ENCODE data around the gene MCM3. TPM values are rescaled to one million over a fixed set of nuclear protein-coding genes. Genes with fewer than 3 reads are reported as not detected.

Gene MCM3
- total and polyA plus RNA-seq, 2 of the 4 experiments (the other 2 are of a cell fraction), result 54.6 to 66.5 TPM

GRCh38 chr6:52306972-52307870, 22.7 kb upstream of the MCM3 start:
- no peak overlapping the region for H2BK5ac ChIP-seq (ENCODE audit: low read depth, low read length, poor library complexity, severe bottlenecking)
- H3K9ac ChIP-seq (ENCODE audit: low read depth, low read length), result no peak overlapping the region
- H4K20me1 ChIP-seq (ENCODE audit: insufficient read depth, low read length), result no peaks in the 10 kb centered on the region
- H3K23ac ChIP-seq (ENCODE audit: low read depth, low read length), result no peak overlapping the region
- no peaks in the 10 kb centered on the region for H3K36me3 ChIP-seq (ENCODE audit: control insufficient read depth, insufficient read depth, low read length)
- no peak overlapping the region for H2AK9ac ChIP-seq (replicated peaks; ENCODE audit: low read depth, low read length, poor library complexity)
- no peaks in the 10 kb centered on the region; the same call in 1 of the 2 replicates for H3K27me3 ChIP-seq (ENCODE audit: control insufficient read depth, insufficient read depth, low read length)
- DNase-seq, result no peak
- no peak overlapping the region for H3K56ac ChIP-seq (ENCODE audit: extremely low read depth, insufficient read depth, low read length)
- no peaks in the 10 kb centered on the region for H3K9me3 ChIP-seq (ENCODE audit: control insufficient read depth, insufficient read depth, low read length)
- intact Hi-C loops (cut with micrococcal nuclease), result no loop called here
- H3K9me1 ChIP-seq (ENCODE audit: insufficient read depth, low read length), result no peaks in the 10 kb centered on the region
- no peak overlapping the region for H3K27ac ChIP-seq (ENCODE audit: insufficient read depth, low read length)
- H3K14ac ChIP-seq (replicated peaks; ENCODE audit: low read depth, low read length), result no peak overlapping the region
- no peak overlapping the region for H3K4ac ChIP-seq (ENCODE audit: low read depth, low read length)
- dilution Hi-C loops (cut with HindIII; ENCODE audit: low sequenced_read_pairs, unreplicated experiment), result no loop called here
- no TSS peak for BruUV-seq (replicated peaks)
- H2AFZ ChIP-seq (replicated peaks; ENCODE audit: low read length, poor library complexity), result peak overlapping the region; percentile 72
- H2BK20ac ChIP-seq (ENCODE audit: low read depth, low read length), result no peak overlapping the region
- ATAC-seq (ENCODE audit: low read depth), result no peak
- POLR2A ChIA-PET (ENCODE audit: unreplicated experiment), result no interaction called here
- no peak overlapping the region for H3K18ac ChIP-seq (ENCODE audit: low read depth, low read length)
- no peaks in the 10 kb centered on the region for H3K79me1 ChIP-seq (ENCODE audit: low read depth in 1 of 2, low read length in 2 of 2)
- H3K4me1 ChIP-seq (ENCODE audit: control insufficient read depth, insufficient read depth, low read length), result no peaks in the 10 kb centered on the region
- H2AK5ac ChIP-seq (ENCODE audit: low read depth, low read length), result no peak overlapping the region
- H3K4me3 ChIP-seq (ENCODE audit: insufficient read depth, low read depth, low read length), result no peak overlapping the region
- H4K8ac ChIP-seq (ENCODE audit: low read depth in 2 of 2, low read length in 2 of 2), result no peak overlapping the region
- no peak overlapping the region for H3K4me2 ChIP-seq (ENCODE audit: low read depth, low read length)
- in situ Hi-C loops (cut with MboI; ENCODE audit: low sequenced_read_pairs), result no loop called here
- 46% methylated on average over 16 of the region's 32 CpGs; no CpG with 5 or more reads in 1 of the 2 experiments for WGBS, 2 experiments (ENCODE audit: extremely low coverage in 2 of 2, insufficient read length in 1 of 2)
- no peak overlapping the region for H4K5ac ChIP-seq (ENCODE audit: low read depth, low read length)
- CTCF ChIA-PET, result no interaction called here
- no peak overlapping the region for H2BK15ac ChIP-seq (ENCODE audit: low read depth, low read length)
- H2BK120ac ChIP-seq (ENCODE audit: low read depth, low read length), result no peak overlapping the region
- H4K91ac ChIP-seq (ENCODE audit: insufficient read depth, low read depth, low read length), result no peak overlapping the region
- TF ChIP-seq RAD21 (IDR thresholded peaks at IDR 0.05; ENCODE audit: low read length) (no peak), MAZ (IDR thresholded peaks at IDR 0.05; ENCODE audit: borderline replicate concordance, low read depth, low read length) (no peak), CHD1 (IDR thresholded peaks at IDR 0.05; ENCODE audit: low read depth, low read length) (no peak), MAFK (IDR thresholded peaks at IDR 0.05; ENCODE audit: low read depth, low read length) (no peak), CEBPB (IDR thresholded peaks at IDR 0.05; ENCODE audit: low read depth, low read length) (no peak), SMC3 (IDR thresholded peaks at IDR 0.05; ENCODE audit: low read depth, low read length) (no peak), MXI1 (IDR thresholded peaks at IDR 0.05; ENCODE audit: borderline replicate concordance, low read depth, low read length) (no peak), NFE2L2 (IDR thresholded peaks at IDR 0.05; ENCODE audit: low read depth, low read length) (no peak), RFX5 (IDR thresholded peaks at IDR 0.05; ENCODE audit: low read depth, low read length) (no peak), CTCF (conservative IDR thresholded peaks at IDR 0.05; ENCODE audit: low read depth, low read length) (no peak), BHLHE40 (IDR thresholded peaks at IDR 0.05; ENCODE audit: low read depth, low read length) (no peak), POLR2A (IDR thresholded peaks at IDR 0.05; ENCODE audit: low read depth, low read length) (no peak), RCOR1 (IDR thresholded peaks at IDR 0.05; ENCODE audit: insufficient replicate concordance, low read length) (no peak)
- TF ChIP-seq, protein P1, sequence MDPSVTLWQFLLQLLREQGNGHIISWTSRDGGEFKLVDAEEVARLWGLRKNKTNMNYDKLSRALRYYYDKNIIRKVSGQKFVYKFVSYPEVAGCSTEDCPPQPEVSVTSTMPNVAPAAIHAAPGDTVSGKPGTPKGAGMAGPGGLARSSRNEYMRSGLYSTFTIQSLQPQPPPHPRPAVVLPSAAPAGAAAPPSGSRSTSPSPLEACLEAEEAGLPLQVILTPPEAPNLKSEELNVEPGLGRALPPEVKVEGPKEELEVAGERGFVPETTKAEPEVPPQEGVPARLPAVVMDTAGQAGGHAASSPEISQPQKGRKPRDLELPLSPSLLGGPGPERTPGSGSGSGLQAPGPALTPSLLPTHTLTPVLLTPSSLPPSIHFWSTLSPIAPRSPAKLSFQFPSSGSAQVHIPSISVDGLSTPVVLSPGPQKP (IDR thresholded peaks at IDR 0.05; ENCODE audit: borderline replicate concordance, low read depth, low read length), result no peak
- TF ChIP-seq, protein P2, sequence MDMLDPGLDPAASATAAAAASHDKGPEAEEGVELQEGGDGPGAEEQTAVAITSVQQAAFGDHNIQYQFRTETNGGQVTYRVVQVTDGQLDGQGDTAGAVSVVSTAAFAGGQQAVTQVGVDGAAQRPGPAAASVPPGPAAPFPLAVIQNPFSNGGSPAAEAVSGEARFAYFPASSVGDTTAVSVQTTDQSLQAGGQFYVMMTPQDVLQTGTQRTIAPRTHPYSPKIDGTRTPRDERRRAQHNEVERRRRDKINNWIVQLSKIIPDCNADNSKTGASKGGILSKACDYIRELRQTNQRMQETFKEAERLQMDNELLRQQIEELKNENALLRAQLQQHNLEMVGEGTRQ (IDR thresholded peaks at IDR 0.05; ENCODE audit: low read depth, low read length), result no peak

All from IMR-90 (cell line).